Activated CD8-positive, alpha-beta memory T cell treated with anti-CD3 and anti-CD28 coated beads for 48 hours (primary cell): ENCODE data around the gene SPG11.
"Not testable (repeated sequence)": the region's sequence is repeated elsewhere in the genome, so short reads cannot be mapped to it uniquely, and the experiment has no call there.

ENCODE experiments used
- DNase-seq, 3 experiments: peaks; one replicate each; pipeline ENCODE4 v3.0.0-alpha.2; 2020; ENCODE audit warnings: low read depth in 2 of 3, low spot score in 2 of 3

The SPG11 gene

DNA sequence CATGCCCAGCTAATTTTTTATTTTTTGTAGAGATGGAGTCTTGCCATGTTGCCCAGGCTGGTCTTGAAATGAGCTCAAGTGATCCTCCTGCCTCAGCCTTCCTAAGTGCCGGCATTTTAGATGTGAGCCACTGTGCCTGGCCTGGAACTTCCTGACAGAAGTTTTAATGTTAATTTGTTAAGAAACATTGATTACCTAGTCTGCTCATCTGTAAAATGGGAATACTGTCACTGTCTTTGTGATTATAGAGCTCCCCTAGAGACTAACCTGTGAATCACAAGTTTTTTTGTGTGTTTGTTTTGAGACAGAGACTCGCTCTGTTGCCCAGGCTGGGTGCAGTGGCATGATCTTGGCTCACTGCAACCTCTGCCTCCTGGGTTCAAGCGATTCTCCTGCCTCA, 130.8 kb downstream of the SPG11 start:
- DNase-seq: no peak

DNA sequence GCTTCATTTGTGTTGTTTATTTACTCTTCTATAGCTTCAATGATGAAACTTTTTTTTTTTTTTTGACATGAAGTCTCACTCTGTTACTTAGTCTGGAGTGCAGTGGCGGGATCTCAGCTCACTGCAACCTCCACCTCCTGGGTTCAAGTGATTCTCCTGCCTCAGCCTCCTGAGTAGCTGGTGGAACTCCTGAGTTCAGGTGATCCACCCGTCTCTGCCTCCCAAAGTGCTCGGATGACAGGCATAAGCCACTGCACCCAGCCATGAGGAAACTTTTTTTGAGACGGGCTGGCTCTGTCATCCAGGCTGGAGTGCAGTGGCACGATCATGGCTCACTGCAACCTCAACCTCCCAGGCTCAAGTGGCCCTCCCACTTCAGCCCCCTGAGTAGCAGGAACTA, 131.2 kb downstream of the SPG11 start:
- not testable (repeated sequence) for DNase-seq

DNA sequence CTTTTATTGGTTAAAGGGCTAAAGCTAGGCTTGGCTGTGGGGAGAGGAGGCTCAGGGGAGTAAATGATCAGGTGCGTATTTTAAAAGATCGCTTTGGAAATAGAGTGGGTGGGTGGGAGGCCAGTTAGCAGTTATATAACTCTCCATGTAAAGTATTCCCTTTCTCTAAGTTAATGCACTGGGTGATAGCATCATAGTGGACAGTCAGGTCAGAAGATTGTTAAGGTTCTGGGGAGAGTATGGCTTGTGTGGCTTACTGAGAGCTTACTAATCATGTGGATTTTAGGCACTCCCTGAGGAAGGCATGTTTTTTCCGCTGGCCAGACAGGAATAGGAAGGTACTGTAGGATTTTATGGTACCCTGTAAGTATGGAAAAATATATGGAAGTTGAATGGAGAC, 132.8 kb downstream of the SPG11 start:
- DNase-seq: no peak

DNA sequence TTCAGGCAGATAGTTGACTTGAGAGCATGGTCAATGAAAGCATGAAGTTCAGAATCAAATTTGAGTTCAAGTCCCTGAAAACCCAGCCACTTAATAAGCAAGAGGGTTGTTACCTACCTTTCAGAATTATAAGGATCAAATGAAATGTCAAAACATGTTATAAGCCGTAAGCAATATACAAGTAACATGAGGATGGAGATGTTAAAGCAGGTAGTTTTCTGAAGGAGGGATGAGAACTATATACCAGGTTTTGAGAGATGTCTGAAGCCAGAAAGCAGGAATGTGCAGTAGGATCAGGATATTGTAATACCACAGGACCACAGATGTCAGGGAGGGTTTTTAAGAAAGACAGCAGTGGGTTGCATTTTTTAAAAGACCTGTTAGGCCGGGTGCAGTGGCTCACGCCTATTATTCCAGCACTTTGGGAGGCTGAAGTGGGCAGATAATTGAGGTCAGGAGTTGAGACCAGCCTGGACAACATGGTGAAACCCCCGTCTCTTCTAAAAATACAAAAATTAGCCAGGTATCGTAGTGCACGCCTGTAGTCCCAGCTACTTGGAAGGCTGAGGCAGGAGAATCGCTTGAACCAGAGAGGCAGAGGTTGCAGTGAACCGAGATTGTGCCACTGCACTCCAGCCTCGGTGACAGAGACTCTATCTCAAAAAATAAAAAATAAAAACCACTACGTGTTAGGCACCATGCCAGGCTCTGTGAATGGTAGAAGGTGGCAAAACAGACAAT, 133.4 kb downstream of the SPG11 start:
- DNase-seq: no peak

DNA sequence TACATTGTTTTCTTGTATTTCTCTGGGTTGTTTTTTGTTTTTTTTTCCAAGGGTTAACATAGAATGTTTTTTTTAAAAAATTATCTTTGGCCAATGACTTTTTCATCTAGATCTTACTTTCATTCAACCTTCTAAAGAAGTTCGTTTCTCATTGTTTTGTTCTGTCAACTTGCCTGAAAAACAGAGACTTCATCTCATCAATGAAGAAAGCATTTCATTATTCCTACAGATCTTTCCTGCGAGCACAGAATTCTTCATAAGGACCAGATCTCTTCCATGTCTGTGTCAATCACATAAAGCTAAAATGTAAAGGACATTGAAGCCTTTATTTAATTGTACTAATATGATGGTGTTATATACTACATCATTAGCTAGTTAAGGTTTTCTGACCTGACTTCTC, 136.2 kb downstream of the SPG11 start:
- no peak for DNase-seq

DNA sequence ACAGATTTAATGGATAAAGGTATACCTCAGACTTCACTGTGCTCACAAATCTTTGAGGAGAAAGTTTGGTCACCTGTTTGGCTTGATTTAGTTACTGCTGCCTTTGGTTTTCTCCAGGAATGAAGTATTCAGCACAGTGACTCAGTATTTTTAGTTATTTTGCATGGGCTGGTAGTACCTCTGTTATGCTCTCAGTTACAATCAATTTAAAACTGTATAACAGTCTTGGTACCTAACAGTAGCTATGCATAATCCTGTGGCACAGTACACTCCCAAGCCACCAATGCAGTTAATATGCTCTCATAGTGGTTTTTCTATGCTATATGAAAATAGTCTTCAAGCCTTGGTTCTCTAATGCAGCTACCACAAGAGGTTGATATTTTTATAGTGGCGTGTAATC, 138.4 kb downstream of the SPG11 start:
- no peak for DNase-seq

DNA sequence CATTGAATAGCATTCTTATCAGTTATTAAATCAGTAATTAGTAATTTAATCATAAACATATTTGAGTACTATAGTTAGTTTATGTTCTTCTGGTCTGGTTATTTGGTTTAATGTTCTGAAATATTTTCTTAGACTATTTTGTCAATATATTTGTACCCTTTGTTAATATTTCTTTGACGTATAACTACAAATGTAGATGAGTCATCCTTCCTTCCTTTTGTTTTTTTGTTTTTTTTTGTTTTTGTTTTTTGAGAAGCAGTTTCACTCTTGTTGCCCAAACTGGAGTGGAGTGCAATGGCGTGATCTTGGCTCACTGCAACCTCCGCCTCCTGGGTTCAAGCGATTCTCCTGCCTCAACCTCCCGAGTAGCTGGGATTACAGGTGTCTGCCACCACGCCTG, 143.9 kb downstream of the SPG11 start:
- no peak for DNase-seq

DNA sequence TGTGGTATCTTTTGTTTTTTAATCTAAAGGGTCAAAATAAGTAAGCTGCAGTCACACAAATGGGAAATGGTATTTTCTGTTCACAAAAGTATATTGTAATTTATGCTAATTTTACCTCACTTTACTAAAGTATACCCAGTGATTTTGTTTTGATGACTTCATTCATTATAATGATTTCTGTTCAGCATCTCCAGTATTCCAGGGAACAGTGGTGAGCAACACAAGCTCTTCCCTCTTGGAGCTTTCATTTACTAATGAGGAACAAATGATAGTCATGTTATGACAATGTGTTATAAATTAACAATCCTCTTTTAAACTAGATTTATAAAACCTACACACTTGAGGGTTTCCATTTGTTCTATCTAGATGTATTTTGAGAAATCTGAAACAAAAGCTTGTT, 147.0 kb downstream of the SPG11 start:
- DNase-seq: no peak
